Gastroesophageal sphincter (tissue), 3 donors: Measurements from ENCODE around the gene NUDT12.

ENCODE experiments used
- CTCF ChIP-seq, 4 experiments: fragments of 200-600 bp in 2 of 4; fragments of 450-650 bp in 2 of 4; sonication (generic) in 1 of 4; IDR thresholded peaks; one replicate each; pipeline ENCODE4 v1.5.1; 2017 to 2019; ENCODE audit warnings: antibody characterized with exemption in 4 of 4, mild to moderate bottlenecking in 2 of 4, moderate library complexity in 2 of 4
- EP300 ChIP-seq: sonication (generic); formaldehyde crosslinking; IDR thresholded peaks from one replicate; pipeline ENCODE4 v1.6.1; 2017; ENCODE audit warnings: antibody characterized with exemption, mild to moderate bottlenecking
- POLR2A ChIP-seq, 2 donors: fragments of 450-650 bp; IDR thresholded peaks; one replicate each; pipeline ENCODE4 v1.6.1; 2017; ENCODE audit warnings: antibody characterized with exemption in 2 of 2, mild to moderate bottlenecking in 2 of 2, moderate library complexity in 1 of 2

- TF ChIP-seq CTCF (IDR thresholded peaks at IDR 0.05), result no peak
- no peak for TF ChIP-seq POLR2A (IDR thresholded peaks at IDR 0.05)
- TF ChIP-seq EP300, result no peak
Observed at GRCh38 chr5:103539376-103540330, 22.9 kb downstream of the NUDT12 start.
